ENCODE results near the gene MRGPRX2.

DNA sequence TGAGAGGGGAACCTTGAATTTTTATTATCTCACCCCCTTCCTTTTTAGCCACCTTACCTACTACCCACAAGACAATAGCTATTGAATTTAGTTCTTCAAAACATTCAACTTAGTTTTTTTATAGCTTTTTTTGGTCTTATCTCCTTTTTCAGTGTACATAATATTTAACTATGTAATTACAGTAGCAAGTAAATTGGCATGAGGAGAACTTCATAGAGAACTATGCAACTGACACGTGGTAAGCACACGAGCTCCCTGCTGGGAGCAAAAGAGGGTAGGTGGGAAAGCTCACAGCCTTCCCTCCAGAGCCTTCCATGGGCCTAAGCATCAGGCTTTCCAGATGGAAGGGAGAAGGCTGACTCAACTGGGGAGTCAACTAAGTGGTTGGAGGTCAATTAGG lies 34.3 kb upstream of the MRGPRX2 start:
- TF ChIP-seq POLR2A (IDR thresholded peaks at IDR 0.05; ENCODE audit: low read depth, low read length) (no peak), JUN (IDR thresholded peaks at IDR 0.05; ENCODE audit: borderline replicate concordance, insufficient read depth, insufficient read length, low read depth) (no peak), POLR2AphosphoS5 (IDR thresholded peaks at IDR 0.05; ENCODE audit: insufficient read depth, low read depth, low read length) (no peak)
- TF ChIP-seq, protein P1, sequence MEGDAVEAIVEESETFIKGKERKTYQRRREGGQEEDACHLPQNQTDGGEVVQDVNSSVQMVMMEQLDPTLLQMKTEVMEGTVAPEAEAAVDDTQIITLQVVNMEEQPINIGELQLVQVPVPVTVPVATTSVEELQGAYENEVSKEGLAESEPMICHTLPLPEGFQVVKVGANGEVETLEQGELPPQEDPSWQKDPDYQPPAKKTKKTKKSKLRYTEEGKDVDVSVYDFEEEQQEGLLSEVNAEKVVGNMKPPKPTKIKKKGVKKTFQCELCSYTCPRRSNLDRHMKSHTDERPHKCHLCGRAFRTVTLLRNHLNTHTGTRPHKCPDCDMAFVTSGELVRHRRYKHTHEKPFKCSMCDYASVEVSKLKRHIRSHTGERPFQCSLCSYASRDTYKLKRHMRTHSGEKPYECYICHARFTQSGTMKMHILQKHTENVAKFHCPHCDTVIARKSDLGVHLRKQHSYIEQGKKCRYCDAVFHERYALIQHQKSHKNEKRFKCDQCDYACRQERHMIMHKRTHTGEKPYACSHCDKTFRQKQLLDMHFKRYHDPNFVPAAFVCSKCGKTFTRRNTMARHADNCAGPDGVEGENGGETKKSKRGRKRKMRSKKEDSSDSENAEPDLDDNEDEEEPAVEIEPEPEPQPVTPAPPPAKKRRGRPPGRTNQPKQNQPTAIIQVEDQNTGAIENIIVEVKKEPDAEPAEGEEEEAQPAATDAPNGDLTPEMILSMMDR (IDR thresholded peaks at IDR 0.05; ENCODE audit: extremely low read depth in 1 of 2, insufficient read depth in 1 of 2, low read depth in 1 of 2, low read length in 2 of 2) = no peak

Data from endothelial cell of umbilical vein (primary cell).